Activated T-helper 1 cell treated with anti-CD3 and anti-CD28 coated beads, Interleukin-2, amount 50 U/mL, for 16 hours (primary cell): ENCODE results near the gene EML4.
"Not testable (repeated sequence)": the region's sequence is repeated elsewhere in the genome, so short reads cannot be mapped to it uniquely, and the experiment has no call there.

Source experiments
- DNase-seq, 2 donors: peaks; one replicate each; pipeline ENCODE4 v3.0.0-alpha.2; 2020; ENCODE audit warnings: low read depth in 1 of 2, low spot score in 1 of 2

The EML4 gene, protein sequence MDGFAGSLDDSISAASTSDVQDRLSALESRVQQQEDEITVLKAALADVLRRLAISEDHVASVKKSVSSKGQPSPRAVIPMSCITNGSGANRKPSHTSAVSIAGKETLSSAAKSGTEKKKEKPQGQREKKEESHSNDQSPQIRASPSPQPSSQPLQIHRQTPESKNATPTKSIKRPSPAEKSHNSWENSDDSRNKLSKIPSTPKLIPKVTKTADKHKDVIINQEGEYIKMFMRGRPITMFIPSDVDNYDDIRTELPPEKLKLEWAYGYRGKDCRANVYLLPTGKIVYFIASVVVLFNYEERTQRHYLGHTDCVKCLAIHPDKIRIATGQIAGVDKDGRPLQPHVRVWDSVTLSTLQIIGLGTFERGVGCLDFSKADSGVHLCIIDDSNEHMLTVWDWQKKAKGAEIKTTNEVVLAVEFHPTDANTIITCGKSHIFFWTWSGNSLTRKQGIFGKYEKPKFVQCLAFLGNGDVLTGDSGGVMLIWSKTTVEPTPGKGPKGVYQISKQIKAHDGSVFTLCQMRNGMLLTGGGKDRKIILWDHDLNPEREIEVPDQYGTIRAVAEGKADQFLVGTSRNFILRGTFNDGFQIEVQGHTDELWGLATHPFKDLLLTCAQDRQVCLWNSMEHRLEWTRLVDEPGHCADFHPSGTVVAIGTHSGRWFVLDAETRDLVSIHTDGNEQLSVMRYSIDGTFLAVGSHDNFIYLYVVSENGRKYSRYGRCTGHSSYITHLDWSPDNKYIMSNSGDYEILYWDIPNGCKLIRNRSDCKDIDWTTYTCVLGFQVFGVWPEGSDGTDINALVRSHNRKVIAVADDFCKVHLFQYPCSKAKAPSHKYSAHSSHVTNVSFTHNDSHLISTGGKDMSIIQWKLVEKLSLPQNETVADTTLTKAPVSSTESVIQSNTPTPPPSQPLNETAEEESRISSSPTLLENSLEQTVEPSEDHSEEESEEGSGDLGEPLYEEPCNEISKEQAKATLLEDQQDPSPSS

DNA sequence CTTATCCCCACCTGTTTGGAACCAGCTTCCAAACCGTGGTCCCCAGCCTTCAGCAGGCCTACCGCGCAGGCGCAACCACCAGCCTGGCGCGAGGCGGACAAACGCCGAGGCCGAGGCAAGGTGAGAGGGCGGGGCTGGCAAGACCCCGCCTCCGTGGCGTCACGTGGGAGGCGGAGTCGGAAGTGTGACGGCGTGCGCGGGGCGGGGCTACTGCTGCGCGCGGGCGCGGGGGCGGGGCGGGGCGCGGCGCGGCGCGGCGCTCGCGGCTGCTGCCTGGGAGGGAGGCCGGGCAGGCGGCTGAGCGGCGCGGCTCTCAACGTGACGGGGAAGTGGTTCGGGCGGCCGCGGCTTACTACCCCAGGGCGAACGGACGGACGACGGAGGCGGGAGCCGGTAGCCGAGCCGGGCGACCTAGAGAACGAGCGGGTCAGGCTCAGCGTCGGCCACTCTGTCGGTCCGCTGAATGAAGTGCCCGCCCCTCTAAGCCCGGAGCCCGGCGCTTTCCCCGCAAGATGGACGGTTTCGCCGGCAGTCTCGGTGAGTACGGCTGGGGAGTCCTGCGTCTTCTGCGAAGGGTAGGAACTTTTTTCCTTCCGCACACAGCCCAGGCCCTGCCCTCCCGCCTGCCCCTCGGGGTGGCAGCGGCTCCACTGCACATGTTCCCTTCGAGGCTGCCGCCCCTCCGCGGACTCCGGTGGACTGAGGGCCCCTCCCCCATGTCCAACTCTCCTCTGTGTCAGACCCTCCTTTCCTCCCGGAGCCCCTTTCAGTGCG is at the start of gene EML4:
EML4 (plus strand) TSS at position 254 of the 774 bp plus-strand sequence; CDS start at position 513, 259 bp downstream.
- peak; percentile 78 to 92 for DNase-seq

DNA sequence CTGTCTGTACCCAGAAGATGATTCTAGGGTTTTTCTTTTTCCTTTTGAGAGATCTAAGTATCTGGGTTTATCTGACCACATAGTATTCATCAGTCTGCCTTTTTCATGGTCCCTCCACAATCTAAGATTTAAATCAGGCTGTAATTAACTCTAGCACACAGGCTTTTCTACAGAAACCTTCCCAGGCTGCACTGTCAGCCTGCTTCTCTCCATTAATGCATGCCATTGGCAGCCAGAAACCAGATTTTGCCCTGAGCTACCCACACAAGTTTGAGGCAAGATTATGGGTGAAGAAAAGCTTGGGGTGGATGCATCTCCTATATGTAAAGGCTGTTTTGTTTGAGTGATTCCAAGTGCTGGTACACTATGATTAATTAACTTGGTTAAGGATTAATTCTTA is 45.7 kb upstream of the EML4 start:
- DNase-seq: no peak

DNA sequence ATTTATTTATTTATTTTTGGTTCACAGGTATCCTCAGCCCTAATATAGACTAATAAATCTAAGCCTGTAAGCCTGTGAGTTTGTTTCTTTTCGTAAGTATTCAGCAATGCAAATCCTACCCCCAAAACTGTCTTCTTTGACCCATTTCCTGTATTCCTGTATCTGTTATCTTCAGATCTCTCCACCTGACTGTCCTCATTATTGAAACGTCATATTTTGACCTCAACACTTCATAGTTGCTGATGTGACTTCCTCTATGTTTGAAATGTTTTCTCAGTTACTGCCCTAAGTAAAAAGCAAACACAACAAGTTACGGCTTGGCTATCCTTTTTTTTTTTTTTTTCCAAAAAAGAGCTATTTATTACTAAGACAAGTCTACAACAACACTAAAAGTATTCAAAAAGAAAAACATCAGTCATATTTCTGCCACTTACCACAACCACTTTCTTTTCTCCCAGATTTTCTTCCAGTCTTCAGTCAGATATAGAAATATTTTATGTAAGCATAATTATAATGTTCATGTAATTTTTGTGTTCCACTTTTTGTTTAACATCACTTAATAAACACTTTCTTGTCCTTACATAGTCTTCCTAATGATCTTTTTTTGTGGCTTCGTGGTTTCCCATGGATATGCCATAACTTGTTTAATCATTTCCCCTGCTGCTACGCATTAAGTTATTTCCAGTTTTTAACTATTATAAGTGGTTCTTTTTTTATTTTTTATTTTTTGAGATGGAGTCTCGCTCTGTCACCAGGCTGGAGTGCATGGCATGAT is 45.0 kb upstream of the EML4 start:
- no peak for DNase-seq

DNA sequence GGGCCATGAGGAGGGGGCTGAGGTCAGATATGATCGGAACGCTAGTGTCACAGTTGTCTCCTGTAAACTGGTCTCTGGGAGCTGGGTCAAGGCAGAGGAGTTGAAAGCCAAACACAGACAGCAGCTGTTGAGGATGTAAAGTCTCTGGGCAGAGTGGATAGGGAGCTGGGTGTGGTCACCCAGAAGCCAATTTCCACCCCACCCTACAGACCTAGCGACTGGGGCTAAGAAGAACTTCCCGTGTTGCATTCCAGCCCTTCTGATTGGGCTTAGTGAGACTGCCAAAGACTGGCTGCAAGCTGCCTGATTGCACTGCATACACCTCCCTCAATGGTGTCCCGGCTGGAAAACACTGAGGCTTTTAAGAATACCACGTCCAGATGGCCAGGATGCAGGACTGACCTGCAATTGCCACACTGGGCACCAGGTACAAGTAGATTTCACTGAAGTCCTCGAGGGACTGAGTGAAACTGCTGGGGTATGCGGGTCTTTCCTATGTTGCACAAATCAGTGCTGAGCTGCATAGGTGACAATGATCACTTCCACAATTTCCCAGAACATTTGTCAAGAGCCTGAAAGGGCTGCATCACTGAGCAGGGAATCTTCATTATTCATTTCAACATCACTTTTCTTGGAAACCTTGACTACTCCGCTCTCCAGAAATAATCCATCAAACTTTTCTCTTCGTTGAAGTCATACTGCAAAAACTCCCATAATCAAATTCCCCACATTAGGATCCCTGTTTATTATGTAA is 43.1 kb upstream of the EML4 start:
- no peak for DNase-seq

DNA sequence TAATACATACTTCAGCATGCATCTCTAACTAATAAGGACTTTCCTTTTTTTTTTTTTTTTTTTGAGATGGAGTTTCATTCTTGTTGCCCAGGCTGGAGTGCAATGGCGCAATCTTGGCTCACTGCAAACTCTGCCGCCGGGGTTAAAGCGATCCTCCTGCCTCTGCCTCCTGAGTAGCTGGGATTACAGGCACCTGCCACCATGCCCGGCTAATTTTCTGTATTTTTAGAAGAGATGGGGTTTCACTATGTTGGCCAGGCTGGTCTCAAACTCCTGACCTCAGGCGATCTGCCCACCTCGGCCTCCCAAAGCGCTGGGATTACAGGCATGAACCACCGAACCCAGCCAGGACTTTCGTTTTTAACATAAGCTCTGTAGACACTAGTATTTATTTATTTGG is 42.3 kb upstream of the EML4 start:
- DNase-seq: not testable (repeated sequence)

DNA sequence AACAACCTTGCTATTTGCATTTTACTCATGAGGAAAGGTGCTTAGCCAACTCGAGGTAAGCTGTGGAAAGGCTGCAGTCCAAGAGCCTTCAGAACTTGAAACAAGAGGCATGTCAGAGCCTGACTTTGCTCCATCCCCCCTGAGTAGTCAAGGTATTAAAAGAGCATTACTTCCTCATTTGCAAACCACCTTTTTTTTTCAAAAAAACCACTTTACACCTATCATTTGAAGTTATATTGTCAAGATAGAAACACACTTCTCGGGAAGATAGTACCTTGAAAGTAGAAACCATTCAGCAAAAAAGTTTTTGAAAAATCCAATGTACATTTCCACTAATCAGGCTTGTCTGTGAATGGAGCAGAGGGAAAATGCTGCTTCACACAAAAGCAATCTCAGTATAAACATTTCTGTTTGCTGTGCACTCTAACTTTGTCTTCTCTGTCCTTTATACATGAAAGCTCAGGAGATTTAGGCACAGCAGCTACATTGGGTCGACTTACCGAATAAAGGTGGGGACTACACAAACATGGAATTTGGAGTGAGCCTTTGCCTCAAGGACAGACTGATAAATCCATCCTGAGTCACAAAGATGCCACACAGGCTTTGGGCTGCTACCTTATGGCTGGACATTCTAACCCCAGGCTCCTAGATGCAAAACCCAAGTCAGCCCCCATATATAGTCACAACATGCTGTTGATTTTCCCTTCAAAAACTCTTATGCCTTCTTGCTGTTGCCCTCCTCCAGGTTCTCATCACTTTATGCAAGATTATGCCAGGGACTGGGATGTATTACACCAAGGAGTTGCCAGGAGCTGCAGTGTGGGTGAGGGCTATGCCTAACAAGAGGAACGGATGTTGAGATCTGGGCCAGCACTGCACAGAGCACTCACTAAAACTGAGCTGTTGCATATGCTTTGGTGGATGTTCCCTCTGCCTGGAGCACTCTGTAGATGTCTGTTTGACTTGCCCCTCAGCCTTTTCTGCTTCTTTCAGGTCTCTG is 41.4 kb upstream of the EML4 start:
- no peak for DNase-seq

DNA sequence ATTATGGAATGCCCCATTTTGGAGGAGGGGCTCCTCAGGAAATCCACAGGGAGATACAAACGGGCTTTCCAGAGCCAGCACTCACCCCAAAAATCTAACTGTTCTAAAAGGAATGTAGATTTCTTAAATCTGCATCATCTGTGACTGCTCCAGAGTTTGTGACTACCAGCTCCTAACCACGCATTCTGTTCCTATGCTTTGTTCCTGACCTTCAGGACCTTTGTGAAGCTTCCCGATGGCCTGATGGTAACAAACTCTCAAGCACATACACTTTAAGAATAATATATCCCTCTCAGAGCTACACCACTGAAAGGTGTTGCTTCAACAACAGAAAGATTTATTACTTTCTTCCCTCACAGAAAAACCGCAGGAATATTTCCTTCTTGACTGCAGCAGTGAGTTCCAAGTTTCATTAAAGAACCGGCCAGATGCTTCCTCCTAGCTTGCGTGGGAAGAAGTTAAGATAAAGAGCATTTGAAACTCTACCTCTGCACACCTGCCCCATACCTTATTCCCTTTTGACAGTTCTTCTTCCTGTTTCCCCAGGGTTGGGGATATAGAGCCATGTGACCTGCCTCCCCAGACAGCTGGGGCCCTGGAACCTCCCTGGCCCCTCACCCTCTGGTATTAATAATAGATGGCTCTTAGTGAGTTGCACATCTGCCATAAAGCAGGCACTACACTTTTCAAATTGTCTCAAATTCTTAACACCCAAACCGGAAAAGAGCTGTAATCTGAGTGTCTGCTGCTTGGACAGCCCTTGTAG is 40.2 kb upstream of the EML4 start:
- no peak for DNase-seq

DNA sequence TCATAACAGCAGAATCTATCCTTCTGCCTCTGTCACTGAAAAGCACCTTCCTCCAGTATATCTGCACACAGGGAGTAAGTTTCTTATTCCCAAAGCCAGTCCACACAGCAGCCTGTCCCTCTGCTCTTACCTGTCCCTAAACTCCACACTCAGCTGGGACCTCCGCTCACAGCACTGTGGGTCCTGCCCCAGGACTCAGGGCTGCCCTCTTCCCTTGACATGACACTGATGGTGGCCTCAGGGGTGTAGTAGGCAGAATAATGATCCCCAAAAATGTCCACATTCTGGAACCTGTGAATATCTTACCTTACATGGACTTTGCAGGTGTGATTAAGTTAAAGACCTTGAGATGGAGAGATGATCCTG is 39.7 kb upstream of the EML4 start:
- no peak for DNase-seq

DNA sequence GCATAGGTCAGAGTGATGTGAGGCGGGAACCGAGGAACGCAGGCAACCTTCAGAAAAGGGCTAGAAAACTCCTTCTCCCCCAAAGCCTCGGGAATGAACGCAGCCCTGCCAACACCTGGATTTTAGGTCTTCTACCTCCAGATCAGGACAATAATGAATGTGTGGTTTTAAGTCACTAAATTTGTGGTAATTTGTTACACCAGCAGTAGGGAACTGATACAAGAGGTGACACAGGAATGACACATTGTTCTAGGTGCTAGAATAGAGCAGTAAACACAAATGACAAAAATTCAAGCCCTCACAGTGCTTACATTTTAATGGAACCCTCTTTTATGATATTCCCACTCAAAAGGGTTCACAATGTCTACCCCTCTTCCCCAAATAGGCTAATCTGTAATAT is 39.2 kb upstream of the EML4 start:
- DNase-seq: no peak

DNA sequence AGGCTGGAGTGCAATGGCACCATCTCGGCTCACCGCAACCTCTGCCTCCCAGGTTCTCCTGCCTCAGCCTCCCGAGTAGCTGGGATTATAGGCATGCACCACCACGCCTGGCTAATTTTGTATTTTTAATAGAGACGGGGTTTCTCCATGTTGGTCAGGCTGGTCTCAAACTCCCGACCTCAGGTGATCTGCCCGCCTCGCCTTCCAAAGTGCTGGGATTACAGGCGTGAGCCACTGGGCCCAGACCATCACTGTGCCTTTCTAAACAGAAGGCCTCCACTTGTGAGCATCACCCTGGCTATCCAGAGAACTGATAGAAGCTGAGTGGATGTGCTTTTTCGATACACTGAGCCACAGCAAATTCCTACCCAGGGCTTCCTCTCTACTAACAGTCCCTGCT is 38.3 kb upstream of the EML4 start:
- DNase-seq: not testable (repeated sequence)

DNA sequence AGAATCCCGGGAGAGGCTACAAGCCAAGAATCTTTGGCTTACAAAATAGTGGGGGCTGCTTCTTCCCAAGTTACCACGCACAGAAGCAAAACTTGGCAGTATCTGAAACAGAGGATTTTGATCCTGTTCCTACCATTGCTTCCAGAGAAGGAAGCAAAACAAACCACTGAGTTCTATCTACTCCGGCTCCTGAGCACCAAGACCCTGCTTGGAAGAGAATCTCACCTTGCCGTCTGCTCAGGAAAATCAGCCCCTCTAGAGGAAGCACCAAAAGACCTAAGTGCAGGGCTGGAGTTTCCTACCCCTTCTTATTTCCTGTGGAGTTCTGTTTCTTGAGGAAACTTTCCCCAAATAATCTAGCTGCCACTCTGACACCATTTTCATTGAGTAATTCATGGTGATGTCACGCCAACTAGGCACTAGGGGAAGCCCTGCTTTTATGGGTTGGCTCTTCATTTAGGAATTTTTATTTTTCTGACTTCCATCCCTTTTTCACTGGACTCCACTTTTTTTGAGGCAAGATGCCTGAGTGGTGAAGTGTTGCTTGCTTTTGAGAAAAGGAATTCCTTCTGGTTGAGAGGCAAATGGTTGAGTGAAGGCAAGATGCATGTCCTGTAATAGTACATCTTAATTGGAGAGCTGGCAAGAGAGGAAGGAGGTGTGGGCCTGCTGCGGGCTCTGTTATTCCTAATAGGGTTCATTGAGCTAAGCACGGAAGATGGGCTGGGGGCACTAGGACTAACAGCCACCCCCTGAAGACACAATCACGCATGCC is 36.8 kb upstream of the EML4 start:
- DNase-seq: no peak

DNA sequence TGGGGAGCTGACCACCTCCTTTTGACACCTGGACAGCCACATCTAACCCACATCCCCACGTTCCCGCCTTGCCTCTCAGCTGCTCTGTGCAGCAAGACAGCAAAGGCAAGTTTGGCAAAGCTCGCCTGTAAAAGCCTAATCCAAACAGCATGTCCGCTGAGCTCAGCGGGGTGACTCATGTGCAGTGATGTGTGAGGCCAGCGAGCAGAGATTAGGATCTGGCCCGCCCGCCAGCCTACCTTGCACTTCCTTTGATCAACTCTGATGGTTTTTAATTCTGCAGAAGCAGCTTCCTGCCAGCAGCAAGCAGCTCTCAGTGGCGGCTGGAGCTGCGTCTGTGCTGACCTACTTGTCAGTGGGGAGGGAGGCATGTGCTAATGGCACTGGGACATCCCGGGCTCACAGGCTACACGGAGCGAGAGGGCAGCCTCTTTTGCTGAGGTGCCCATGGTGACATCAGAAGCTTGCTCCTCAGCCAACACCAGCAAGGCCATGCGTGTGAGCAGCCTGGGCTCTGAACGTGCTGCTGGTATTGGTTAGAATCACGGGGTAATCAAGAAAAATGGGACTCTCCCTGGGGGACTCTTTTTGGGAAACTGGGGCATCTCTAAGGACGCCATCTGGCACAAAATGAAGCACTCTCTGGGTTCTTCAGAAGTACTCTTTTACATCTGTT is 36.0 kb upstream of the EML4 start:
- peak; percentile 79 for DNase-seq

DNA sequence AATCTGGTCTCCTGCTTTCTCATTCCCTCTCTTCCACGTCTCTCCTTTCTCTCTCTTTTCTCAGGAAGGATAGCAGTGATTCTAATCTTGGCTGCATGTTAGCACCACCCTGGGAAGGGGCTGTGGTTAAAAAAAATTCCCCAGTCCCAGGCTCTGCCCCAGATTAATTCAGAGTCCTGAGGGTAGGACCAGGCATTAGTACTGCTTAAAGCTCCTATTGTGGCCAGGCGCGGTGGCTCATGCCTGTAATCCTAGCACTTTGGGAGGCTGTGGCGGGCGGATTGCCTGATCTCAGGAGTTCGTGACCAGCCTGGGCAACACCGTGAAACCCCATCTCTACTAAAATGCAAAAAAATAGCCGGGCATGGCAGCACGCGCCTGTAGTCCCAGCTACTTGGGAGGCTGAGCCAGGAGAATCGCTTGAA is 35.4 kb upstream of the EML4 start:
- no peak for DNase-seq

DNA sequence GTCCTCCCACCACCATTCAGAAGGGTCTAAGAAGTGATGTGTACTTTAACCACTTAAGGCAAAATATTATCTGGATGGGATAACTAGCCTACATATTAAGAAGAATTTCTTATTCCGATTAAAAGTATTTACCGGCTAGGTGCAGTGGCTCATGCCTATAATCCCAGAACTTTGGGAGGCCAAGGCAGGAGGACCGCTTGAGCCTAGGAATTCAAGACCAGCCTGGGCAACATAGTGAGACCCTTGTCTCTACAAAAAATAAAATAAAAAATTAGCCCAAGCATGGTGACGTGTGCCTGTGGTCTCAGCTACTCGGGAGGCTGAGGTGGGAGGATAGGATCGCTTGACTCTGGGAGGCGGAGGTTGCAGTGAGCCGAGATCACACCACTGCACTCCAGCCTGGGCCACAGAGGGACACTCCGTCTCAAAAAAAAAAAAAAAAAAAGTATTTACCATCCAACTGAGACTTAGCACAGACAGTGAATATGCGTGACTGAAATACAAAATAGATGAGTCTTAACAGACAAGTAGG is 34.7 kb upstream of the EML4 start:
- DNase-seq: not testable (repeated sequence)

DNA sequence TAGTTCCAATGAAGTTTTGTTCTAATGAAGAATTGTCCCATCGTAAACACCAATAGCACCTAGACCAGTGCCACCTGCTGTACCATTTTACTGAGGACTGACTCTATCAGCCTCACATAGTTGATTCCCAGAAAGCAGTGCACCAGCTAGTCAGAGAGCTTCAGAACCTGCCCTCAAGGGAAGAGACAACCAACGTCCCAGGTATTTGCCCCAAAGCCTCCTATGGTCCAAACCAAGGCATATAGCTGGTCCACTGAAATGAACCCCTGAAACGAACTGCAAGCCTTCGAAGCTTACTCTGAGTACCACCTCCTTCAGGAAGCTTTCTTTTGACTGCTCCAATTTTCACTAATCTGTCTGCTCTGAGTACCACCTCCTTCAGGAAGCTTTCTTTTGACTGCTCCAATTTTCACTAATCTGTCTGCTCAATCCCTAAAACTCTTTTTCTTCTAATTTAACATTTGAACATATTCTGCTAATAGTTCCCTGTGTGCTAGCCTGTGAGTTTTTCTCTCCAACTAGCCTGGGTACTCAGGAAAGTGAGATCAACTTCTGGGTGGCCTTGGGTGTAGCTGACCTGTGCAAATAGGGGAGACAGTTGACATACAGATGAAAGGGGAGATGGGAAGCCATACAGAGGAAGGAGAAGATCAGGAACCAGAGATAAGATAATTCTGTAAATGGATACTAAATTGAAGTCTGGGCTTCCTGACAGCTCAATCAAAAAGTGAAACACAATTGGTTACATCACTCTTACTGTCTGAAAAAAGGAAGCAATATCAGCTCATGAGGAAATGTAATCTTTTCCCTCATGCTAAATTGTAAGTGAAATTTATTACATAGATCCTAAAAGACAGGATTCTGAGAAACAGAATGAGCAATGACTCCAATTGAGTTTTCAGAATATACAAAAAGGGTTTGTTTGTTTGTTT is 33.5 kb upstream of the EML4 start:
- no peak for DNase-seq
